GM23248 (cell line): ENCODE measurements around the gene MAPK8. TPM values are rescaled to one million over a fixed set of nuclear protein-coding genes. Genes with fewer than 3 reads are reported as not detected.

Experiments used
- DNase-seq: peaks from one replicate; pipeline ENCODE4 v3.0.0-alpha.2; 2015
- H2AFZ ChIP-seq: fragments of 200-600 bp; sonication (generic); 2 replicates; pipeline ENCODE4 v1.6.1; 2016; ENCODE audit warnings: antibody characterized with exemption
- H3F3A ChIP-seq: fragments of 200-600 bp; sonication (generic); 2 replicates; pipeline ENCODE4 v1.6.1; 2016; ENCODE audit warnings: mild to moderate bottlenecking, antibody characterized with exemption, mixed run types; ENCODE audit not compliant: insufficient read depth
- H3K27ac ChIP-seq: fragments of 200-600 bp; sonication (generic); 2 replicates; pipeline ENCODE4 v1.5.1; 2016; ENCODE audit warnings: mild to moderate bottlenecking
- H3K27me3 ChIP-seq: fragments of 200-600 bp; sonication (generic); replicated peaks from 2 replicates; pipeline ENCODE4 v1.6.1; 2016; ENCODE audit warnings: mild to moderate bottlenecking; ENCODE audit not compliant: insufficient read depth
- H3K36me3 ChIP-seq: fragments of 200-600 bp; sonication (generic); 2 replicates; pipeline ENCODE4 v1.6.1; 2016; ENCODE audit warnings: low read depth, mild to moderate bottlenecking
- H3K4me1 ChIP-seq: fragments of 200-600 bp; sonication (generic); 2 replicates; pipeline ENCODE4 v1.6.1; 2016; ENCODE audit warnings: mild to moderate bottlenecking; ENCODE audit not compliant: insufficient read depth
- H3K4me2 ChIP-seq: fragments of 200-600 bp; sonication (generic); one replicate; pipeline ENCODE4 v1.6.1; 2016; ENCODE audit warnings: mild to moderate bottlenecking; ENCODE audit not compliant: unreplicated experiment
- H3K4me3 ChIP-seq: fragments of 200-600 bp; sonication (generic); 2 replicates; pipeline ENCODE4 v1.5.1; 2016; ENCODE audit warnings: mild to moderate bottlenecking
- H3K79me2 ChIP-seq: fragments of 200-600 bp; sonication (generic); 2 replicates; pipeline ENCODE4 v1.6.1; 2016; ENCODE audit warnings: mild to moderate bottlenecking; ENCODE audit not compliant: insufficient read depth
- H3K9ac ChIP-seq: fragments of 200-600 bp; sonication (generic); 2 replicates; pipeline ENCODE4 v1.6.1; 2016; ENCODE audit warnings: mild to moderate bottlenecking
- H3K9me2 ChIP-seq: fragments of 200-600 bp; sonication (generic); 2 replicates; pipeline ENCODE4 v1.6.1; 2016; ENCODE audit warnings: mixed run types, mild to moderate bottlenecking, moderate library complexity; ENCODE audit not compliant: insufficient read depth
- H3K9me3 ChIP-seq: fragments of 200-600 bp; sonication (generic); one replicate; pipeline ENCODE4 v1.6.1; 2017; ENCODE audit warnings: low read depth
- H4K20me1 ChIP-seq: fragments of 200-600 bp; sonication (generic); 2 replicates; pipeline ENCODE4 v1.6.0; 2016; ENCODE audit not compliant: insufficient read depth
- EZH2 ChIP-seq: fragments of 200-600 bp; sonication (generic); IDR thresholded peaks from 2 replicates; pipeline ENCODE4 v1.6.1; 2018; ENCODE audit warnings: antibody characterized with exemption, mild to moderate bottlenecking; ENCODE audit not compliant: insufficient read depth, poor library complexity, severe bottlenecking
- EZH2phosphoT487 ChIP-seq: fragments of 200-600 bp; sonication (generic); IDR thresholded peaks from 2 replicates; pipeline ENCODE4 v1.6.1; 2018; ENCODE audit warnings: antibody characterized with exemption, moderate library complexity, mild to moderate bottlenecking, low read depth; ENCODE audit not compliant: insufficient read depth
- WGBS, 2 experiments: methylation state at CpG; one replicate each; pipeline ENCODE4 v1.1.6; 2015 to 2017; ENCODE audit warnings: low lambda C conversion rate in 2 of 2, low coverage in 1 of 2; ENCODE audit errors: missing lambda C conversion rate in 2 of 2; 5-methylcytosine and 5-hydroxymethylcytosine counted together
- in situ Hi-C: fragments of 300-500 bp; cut with MboI; formaldehyde crosslinking; loops from 2 replicates; pipeline ENCODE4 v1.15.0; 2020
- polyA plus RNA-seq: library from polyadenylated mRNA; unstranded; fragments of >200 nt; fragmentation: Nextera tagmentation; extraction: Ambion mirVana; gene quantifications from 2 replicates; pipeline ENCODE4 v1.2.1, GENCODE V29; 2016
- total RNA-seq: library from RNA; depleted of rRNA; stranded (reverse); fragments of >200 nt; shearing (Covaris generic); gene quantifications from 2 replicates; pipeline ENCODE4 v1.2.3, GENCODE V29; 2014

The MAPK8 gene
- total and polyA plus RNA-seq, 2 experiments from 2014 or later = 44.4 to 78.7 TPM

- no peak overlapping the region for H3K9ac ChIP-seq
- no peaks in the 10 kb centered on the region for H3K79me2 ChIP-seq
- peak; percentile 66 for DNase-seq
- no peaks in the 10 kb centered on the region for H3K4me1 ChIP-seq
- no peak overlapping the region for H3K27ac ChIP-seq
- WGBS, 2 experiments = 24 to 35% methylated on average over 9 of the region's 9 CpGs
- H3K36me3 ChIP-seq = no peaks in the 10 kb centered on the region
- H2AFZ ChIP-seq = peak overlapping the region; percentile 47; the same call in 1 of the 2 replicates
- TF ChIP-seq EZH2 = no peak
- no peak for TF ChIP-seq EZH2phosphoT487
- in situ Hi-C loops = no loop called here
- H3K27me3 ChIP-seq = peaks cover 37% of the 10 kb centered on the region
- no peaks in the 10 kb centered on the region for H3K9me2 ChIP-seq
- no peaks in the 10 kb centered on the region for H4K20me1 ChIP-seq
- H3K4me2 ChIP-seq = no peak overlapping the region
- H3K4me3 ChIP-seq = no peak overlapping the region
- no peaks in the 10 kb centered on the region for H3K9me3 ChIP-seq
- H3F3A ChIP-seq = no peaks in the 10 kb centered on the region
Measured at GRCh38 chr10:48289501-48290238, 16.8 kb upstream of the MAPK8 start.

- Histone ChIP-seq H3K79me2 (no peaks in the 10 kb centered on the region), H3K4me2 (no peak overlapping the region), H3K9me2 (no peaks in the 10 kb centered on the region), H3K9ac (no peak overlapping the region), H3K27me3 (peaks cover 31% of the 10 kb centered on the region), H3K4me3 (no peak overlapping the region), H3F3A (no peaks in the 10 kb centered on the region), H3K27ac (no peak overlapping the region), H4K20me1 (no peaks in the 10 kb centered on the region), H3K9me3 (no peaks in the 10 kb centered on the region), H3K36me3 (no peaks in the 10 kb centered on the region), H3K4me1 (no peaks in the 10 kb centered on the region), H2AFZ (no peak overlapping the region)
- no peak for TF ChIP-seq EZH2
- TF ChIP-seq EZH2phosphoT487 = no peak
- 75 to 76% methylated on average over 9 of the region's 9 CpGs for whole genome bisulfite sequencing, 2 experiments
- in situ Hi-C loops = no loop called here
- DNase-seq = no peak
Measured at GRCh38 chr10:48290286-48290685, 16.2 kb upstream of the MAPK8 start.

- H3K36me3 ChIP-seq = no peaks in the 10 kb centered on the region
- H3K4me2 ChIP-seq = no peak overlapping the region
- no peaks in the 10 kb centered on the region for H3F3A ChIP-seq
- no peak for TF ChIP-seq EZH2phosphoT487
- TF ChIP-seq EZH2 = no peak
- DNase-seq = no peak
- peaks cover 21% of the 10 kb centered on the region for H3K27me3 ChIP-seq
- no peaks in the 10 kb centered on the region for H3K4me1 ChIP-seq
- no peak overlapping the region for H3K9ac ChIP-seq
- H3K4me3 ChIP-seq = no peak overlapping the region
- no peaks in the 10 kb centered on the region for H3K9me3 ChIP-seq
- WGBS, 2 experiments = 45 to 52% methylated on average over 3 of the region's 3 CpGs
- no peaks in the 10 kb centered on the region for H3K9me2 ChIP-seq
- H2AFZ ChIP-seq = no peak overlapping the region
- no peaks in the 10 kb centered on the region for H4K20me1 ChIP-seq
- no peaks in the 10 kb centered on the region for H3K79me2 ChIP-seq
- in situ Hi-C loops = no loop called here
- no peak overlapping the region for H3K27ac ChIP-seq
Measured at GRCh38 chr10:48291190-48291589, 15.3 kb upstream of the MAPK8 start.

- H3F3A ChIP-seq = no peaks in the 10 kb centered on the region
- 81 to 86% methylated on average over 3 of the region's 3 CpGs for WGBS, 2 experiments
- no peaks in the 10 kb centered on the region for H3K9me3 ChIP-seq
- in situ Hi-C loops = no loop called here
- no peaks in the 10 kb centered on the region for H3K36me3 ChIP-seq
- TF ChIP-seq EZH2phosphoT487 (no peak), EZH2 (no peak)
- peaks cover 12% of the 10 kb centered on the region for H3K27me3 ChIP-seq
- H2AFZ ChIP-seq = no peak overlapping the region
- H3K4me2 ChIP-seq = no peak overlapping the region
- H3K4me3 ChIP-seq = no peak overlapping the region
- H3K9ac ChIP-seq = no peak overlapping the region
- no peaks in the 10 kb centered on the region for H3K79me2 ChIP-seq
- H3K27ac ChIP-seq = no peak overlapping the region
- no peaks in the 10 kb centered on the region for H4K20me1 ChIP-seq
- no peak for DNase-seq
- H3K4me1 ChIP-seq = no peaks in the 10 kb centered on the region
- H3K9me2 ChIP-seq = no peaks in the 10 kb centered on the region
Measured at GRCh38 chr10:48292616-48293015, 13.9 kb upstream of the MAPK8 start.
